GM12891 (cell line): ENCODE data around the gene PDZD7.

Source experiments
- PAX5 ChIP-seq: IDR thresholded peaks from 2 replicates; pipeline ENCODE4 v1.6.1; 2011; ENCODE audit warnings: low read length, moderate library complexity, mild to moderate bottlenecking; ENCODE audit not compliant: insufficient read depth, severe bottlenecking
- POLR2A ChIP-seq: IDR thresholded peaks from 2 replicates; pipeline ENCODE4 v1.6.1; 2011; ENCODE audit warnings: low read depth, low read length, control low read depth
- POLR2AphosphoS5 ChIP-seq: IDR thresholded peaks from 2 replicates; pipeline ENCODE4 v1.6.1; 2011; ENCODE audit warnings: low read depth, low read length, control low read depth
- POU2F2 ChIP-seq: IDR thresholded peaks from 2 replicates; pipeline ENCODE4 v1.6.1; 2011; ENCODE audit warnings: low read depth, mild to moderate bottlenecking, control low read depth, low read length, moderate library complexity
- SPI1 ChIP-seq: IDR thresholded peaks from 2 replicates; pipeline ENCODE4 v1.6.1; 2011; ENCODE audit warnings: low read depth, low read length, control low read depth
- TAF1 ChIP-seq: IDR thresholded peaks from 2 replicates; pipeline ENCODE4 v1.6.1; 2011; ENCODE audit warnings: low read depth, low read length, control low read depth

GRCh38 chr10:101032637-101033224 lies 1.8 kb upstream of the PDZD7 start:
- no peak for TF ChIP-seq POLR2AphosphoS5
- TF ChIP-seq POLR2A, result no peak
- TF ChIP-seq TAF1, result no peak
- TF ChIP-seq SPI1, result no peak
- TF ChIP-seq POU2F2, result no peak
- TF ChIP-seq PAX5, result no peak
